GM18858 (cell line): ENCODE data around the gene NGEF.

ENCODE experiments used
- ATAC-seq: cut with Tn5 transposase; IDR thresholded peaks from one replicate; pipeline ENCODE4 v1.9.1; 2021; ENCODE audit not compliant: unreplicated experiment

NGEF gene

GRCh38 chr2:232887171-232887850, 125.7 kb downstream of the NGEF start:
- no peak for ATAC-seq

- ATAC-seq = no peak
Measured at GRCh38 chr2:232886632-232887031, 126.4 kb downstream of the NGEF start.

GRCh38 chr2:232886176-232886575, 126.9 kb downstream of the NGEF start:
- no peak for ATAC-seq

GRCh38 chr2:232885264-232885961, 127.6 kb downstream of the NGEF start:
- ATAC-seq = no peak

- no peak for ATAC-seq
Measured at GRCh38 chr2:232884549-232885263, 128.3 kb downstream of the NGEF start.

- ATAC-seq = no peak
Measured at GRCh38 chr2:232884001-232884421, 129.0 kb downstream of the NGEF start.

- ATAC-seq = no peak
Measured at GRCh38 chr2:232883116-232883721, 129.8 kb downstream of the NGEF start.

- ATAC-seq = no peak
Measured at GRCh38 chr2:232882505-232883115, 130.4 kb downstream of the NGEF start.

GRCh38 chr2:232882085-232882484, 131.0 kb downstream of the NGEF start:
- ATAC-seq = no peak

GRCh38 chr2:232880764-232881351, 132.2 kb downstream of the NGEF start:
- no peak for ATAC-seq

- ATAC-seq = no peak
Measured at GRCh38 chr2:232879618-232880494, 133.2 kb downstream of the NGEF start.

GRCh38 chr2:232878855-232879617, 134.0 kb downstream of the NGEF start:
- ATAC-seq = no peak

GRCh38 chr2:232877940-232878511, 135.0 kb downstream of the NGEF start:
- no peak for ATAC-seq

GRCh38 chr2:232876978-232877441, 136.0 kb downstream of the NGEF start:
- ATAC-seq = no peak

- no peak for ATAC-seq
Measured at GRCh38 chr2:232876161-232876977, 136.7 kb downstream of the NGEF start.

- no peak for ATAC-seq
Measured at GRCh38 chr2:232875256-232876121, 137.6 kb downstream of the NGEF start.
